ENCODE results near the gene ZNF750. TPM values are rescaled to one million over a fixed set of nuclear protein-coding genes. Genes with fewer than 3 reads are reported as not detected.

The ZNF750 gene
- total and polyA plus RNA-seq, 8 donors = 0.02 to 0.08 TPM; not detected in 6

GRCh38 chr17:82782657-82783207, 57.1 kb downstream of the ZNF750 start:
- FAIRE-seq = no peak
- DNase-seq = peak in 2 of 6 donors; percentile 21 to 35
- Histone ChIP-seq H3K27me3 (no peaks in the 10 kb centered on the region), H3K4me1 (no peaks in the 10 kb centered on the region), H3K4me3 (no peak overlapping the region), H3K9me3 (no peaks in the 10 kb centered on the region), H3K36me3 (no peaks in the 10 kb centered on the region), H3K27ac (no peak overlapping the region)
- TF ChIP-seq, protein P1, sequence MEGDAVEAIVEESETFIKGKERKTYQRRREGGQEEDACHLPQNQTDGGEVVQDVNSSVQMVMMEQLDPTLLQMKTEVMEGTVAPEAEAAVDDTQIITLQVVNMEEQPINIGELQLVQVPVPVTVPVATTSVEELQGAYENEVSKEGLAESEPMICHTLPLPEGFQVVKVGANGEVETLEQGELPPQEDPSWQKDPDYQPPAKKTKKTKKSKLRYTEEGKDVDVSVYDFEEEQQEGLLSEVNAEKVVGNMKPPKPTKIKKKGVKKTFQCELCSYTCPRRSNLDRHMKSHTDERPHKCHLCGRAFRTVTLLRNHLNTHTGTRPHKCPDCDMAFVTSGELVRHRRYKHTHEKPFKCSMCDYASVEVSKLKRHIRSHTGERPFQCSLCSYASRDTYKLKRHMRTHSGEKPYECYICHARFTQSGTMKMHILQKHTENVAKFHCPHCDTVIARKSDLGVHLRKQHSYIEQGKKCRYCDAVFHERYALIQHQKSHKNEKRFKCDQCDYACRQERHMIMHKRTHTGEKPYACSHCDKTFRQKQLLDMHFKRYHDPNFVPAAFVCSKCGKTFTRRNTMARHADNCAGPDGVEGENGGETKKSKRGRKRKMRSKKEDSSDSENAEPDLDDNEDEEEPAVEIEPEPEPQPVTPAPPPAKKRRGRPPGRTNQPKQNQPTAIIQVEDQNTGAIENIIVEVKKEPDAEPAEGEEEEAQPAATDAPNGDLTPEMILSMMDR (IDR thresholded peaks at IDR 0.05) = no peak
- intact Hi-C loops (cut with DNase I) = loop anchor here in 1 of 3 donors (5.0 to 10.0 kb wide), 2 partner anchors 132 to 295 kb away; partner anchors contain the start of gene METRNL
- no peak for ATAC-seq
- 88 to 92% methylated on average over 42 of the region's 42 CpGs for WGBS, 2 donors

DNA sequence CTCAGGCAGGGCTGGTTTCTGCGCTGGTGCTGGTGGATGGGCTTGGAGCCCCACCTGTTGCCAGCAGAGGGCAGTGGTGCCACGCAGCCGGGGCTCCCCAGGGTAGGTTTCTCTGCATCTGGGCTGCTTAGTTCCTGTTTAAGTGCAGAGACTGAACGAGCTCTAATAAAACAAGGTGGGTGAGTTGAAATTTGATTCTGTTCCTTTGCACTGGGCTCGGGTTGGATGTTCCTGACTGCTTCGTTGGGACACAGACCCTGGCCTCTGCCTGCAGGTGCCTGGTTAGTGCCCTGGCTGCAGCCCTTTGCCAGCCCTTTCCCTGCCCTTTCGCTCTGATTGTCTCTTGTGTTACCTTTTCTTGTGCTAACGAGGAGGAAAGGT, 57.9 kb downstream of the ZNF750 start:
- TF ChIP-seq, protein P1 (IDR thresholded peaks at IDR 0.05) = peak; percentile 86 to 96 (median 94)
- Histone ChIP-seq H3K4me3 (no peak overlapping the region), H3K27ac (no peak overlapping the region), H3K36me3 (no peaks in the 10 kb centered on the region), H3K4me1 (no peaks in the 10 kb centered on the region), H3K27me3 (no peaks in the 10 kb centered on the region), H3K9me3 (no peaks in the 10 kb centered on the region)
- peak; percentile 96 to 100 (median 98) for ATAC-seq
- FAIRE-seq = no peak
- intact Hi-C loops (cut with DNase I) = loop anchor here in 1 of 3 donors (5.0 to 10.0 kb wide), 2 partner anchors 133 to 295 kb away; partner anchors contain the start of gene METRNL
- DNase-seq = peak; percentile 66 to 92 (median 83)
- 21% methylated on average over 8 of the region's 8 CpGs for WGBS, 2 donors

DNA sequence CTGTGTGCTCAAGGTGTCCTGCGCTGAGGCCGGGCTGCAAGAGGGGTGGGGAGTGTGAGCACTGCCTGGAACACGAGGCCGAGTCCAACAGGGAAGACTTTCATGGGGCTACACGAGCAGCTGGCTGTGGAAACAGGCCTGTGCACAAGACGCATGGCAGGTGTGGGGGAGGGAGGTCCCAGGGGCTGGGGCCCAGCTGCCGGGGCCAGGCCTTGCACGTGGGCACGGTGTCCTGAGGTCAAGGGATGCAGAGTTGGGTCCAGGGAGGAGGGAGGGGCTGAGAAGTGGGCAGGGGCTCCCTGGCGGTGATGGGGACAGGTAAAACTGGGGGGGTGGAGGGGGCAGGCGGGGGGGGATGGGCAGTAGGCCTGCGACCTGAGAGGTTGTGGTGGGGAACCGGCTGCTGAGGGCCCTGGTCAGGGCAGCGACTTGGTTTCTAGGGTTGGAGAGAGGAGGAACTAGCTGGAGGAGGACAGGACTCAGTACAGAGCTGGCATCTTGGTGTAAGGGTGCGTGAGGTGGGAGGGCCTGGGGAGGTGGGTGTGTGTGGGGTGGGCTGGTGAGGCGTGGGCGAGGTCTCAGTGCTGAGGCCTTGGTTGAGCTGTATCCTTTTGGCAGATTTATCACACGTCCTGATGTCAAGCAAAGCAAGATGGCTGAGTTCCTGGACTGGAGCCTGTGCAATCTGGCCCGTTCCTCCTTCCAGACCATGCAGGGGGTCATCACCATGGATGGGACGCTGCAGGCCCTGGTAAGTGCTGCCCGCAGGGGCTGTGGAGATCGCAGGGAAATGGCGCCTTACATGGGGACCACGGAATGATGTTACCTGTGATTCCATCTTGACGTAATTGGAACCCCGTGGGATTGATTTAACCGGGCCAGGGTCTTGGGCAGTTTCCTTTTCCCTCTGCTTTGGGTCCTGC, 58.6 kb downstream of the ZNF750 start:
- H3K9me3 ChIP-seq = no peaks in the 10 kb centered on the region
- H3K27ac ChIP-seq = no peak overlapping the region
- no peaks in the 10 kb centered on the region for H3K27me3 ChIP-seq
- TF ChIP-seq, protein P1 (IDR thresholded peaks at IDR 0.05) = no peak
- FAIRE-seq (no peak), DNase-seq (peak in 2 of 6 donors; percentile 30 to 67), ATAC-seq (peak in 2 of 4 donors; percentile 10 to 13)
- WGBS, 2 donors = 76 to 80% methylated on average over 26 to 27 of the region's 27 CpGs
- H3K36me3 ChIP-seq = no peaks in the 10 kb centered on the region
- H3K4me1 ChIP-seq = no peaks in the 10 kb centered on the region
- no peak overlapping the region for H3K4me3 ChIP-seq
- intact Hi-C loops (cut with DNase I) = loop anchor here in 1 of 3 donors (5.0 to 10.0 kb wide), 2 partner anchors 134 to 296 kb away; partner anchors contain the start of gene METRNL

DNA sequence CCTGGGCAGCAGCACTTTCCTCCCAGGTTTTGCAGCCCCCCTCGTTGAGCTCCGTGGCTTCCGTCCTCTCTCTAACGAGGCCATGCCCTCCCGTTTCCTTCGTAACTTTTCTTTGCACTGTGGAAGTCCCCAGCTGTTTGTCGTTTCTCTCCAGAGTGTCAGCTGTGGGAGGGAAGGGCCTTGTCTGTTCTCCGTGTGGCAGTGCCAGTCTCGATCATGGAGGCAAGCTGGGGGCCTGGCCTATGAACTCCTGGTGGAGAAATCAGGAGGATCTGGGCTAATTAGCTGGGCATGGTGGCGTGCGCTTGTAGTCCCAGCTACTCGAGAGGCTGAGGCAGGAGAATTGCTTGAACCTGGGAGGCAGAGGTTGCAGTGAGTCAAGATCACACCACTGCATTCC, 59.6 kb downstream of the ZNF750 start:
- Histone ChIP-seq H3K27me3 (no peaks in the 10 kb centered on the region), H3K36me3 (no peaks in the 10 kb centered on the region), H3K4me3 (no peak overlapping the region), H3K4me1 (no peaks in the 10 kb centered on the region), H3K27ac (no peak overlapping the region), H3K9me3 (no peaks in the 10 kb centered on the region)
- intact Hi-C loops (cut with DNase I) = loop anchor here in 1 of 3 donors (5.0 to 10.0 kb wide), 2 partner anchors 135 to 297 kb away; partner anchors contain the start of gene METRNL
- DNase-seq = peak in 1 of 6 donors; percentile 8
- WGBS, 2 donors = 79 to 83% methylated on average over 12 of the region's 12 CpGs
- TF ChIP-seq, protein P1 (IDR thresholded peaks at IDR 0.05) = no peak
- no peak for FAIRE-seq
- ATAC-seq = no peak
